GM12891 (cell line): ENCODE results near the gene MYH15.

Source experiments
- POLR2AphosphoS5 ChIP-seq: IDR thresholded peaks from 2 replicates; pipeline ENCODE4 v1.6.1; 2011; ENCODE audit warnings: low read depth, low read length, control low read depth
- SPI1 ChIP-seq: IDR thresholded peaks from 2 replicates; pipeline ENCODE4 v1.6.1; 2011; ENCODE audit warnings: low read depth, low read length, control low read depth

DNA sequence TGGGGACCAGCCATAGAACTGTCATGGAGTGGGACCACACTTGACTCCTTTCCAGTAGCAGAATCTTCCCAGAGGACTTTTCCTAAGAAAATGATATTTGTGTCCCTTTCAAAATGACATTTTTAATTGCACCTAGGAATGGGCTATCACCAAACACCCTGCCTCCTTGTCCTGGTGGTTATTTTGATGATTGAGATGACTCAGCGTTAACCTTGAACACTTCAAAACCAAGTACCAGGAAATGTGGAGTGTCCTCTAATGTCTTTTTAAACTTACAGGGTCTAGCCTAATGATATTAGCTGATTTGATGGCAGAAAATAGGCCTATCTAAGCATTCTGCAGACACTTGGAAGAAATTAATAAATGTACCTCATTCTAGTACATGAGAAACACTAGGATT, 123.3 kb downstream of the MYH15 start:
- TF ChIP-seq SPI1 (no peak), POLR2AphosphoS5 (no peak)
